Tibial artery (tissue), 4 donors: ENCODE data around the gene EHD4.

Experiments used
- DNase-seq, 2 donors: peaks; one replicate each; pipeline ENCODE4 v3.0.0-alpha.2; 2019
- H3K27ac ChIP-seq, 2 donors: fragments of 200-600 bp; sonication (generic) in 1 of 2; 1 replicate in 1 of 2; 2 replicates in 1 of 2; pipeline ENCODE4 v1.5.1; 2018 to 2019; ENCODE audit warnings: mild to moderate bottlenecking in 1 of 2
- H3K27me3 ChIP-seq, 2 donors: fragments of 200-600 bp; sonication (generic) in 1 of 2; one replicate each; pipeline versions ENCODE4 v1.5.1 to v1.6.0; 2016 to 2019
- H3K36me3 ChIP-seq, 3 donors: fragments of 200-600 bp; sonication (generic) in 2 of 3; one replicate each; pipeline ENCODE4 v1.5.1; 2016 to 2019; ENCODE audit warnings: mild to moderate bottlenecking in 2 of 3
- H3K4me1 ChIP-seq, 4 donors: fragments of 200-600 bp; sonication (generic) in 2 of 4; 1 replicate in 3 of 4; 2 replicates in 1 of 4; pipeline ENCODE4 v1.5.1; 2016 to 2019
- H3K4me3 ChIP-seq, 2 donors: fragments of 200-600 bp; sonication (generic) in 1 of 2; 1 replicate in 1 of 2; 2 replicates in 1 of 2; pipeline ENCODE4 v1.5.1; 2018 to 2019; ENCODE audit warnings: mild to moderate bottlenecking in 2 of 2
- H3K9me3 ChIP-seq, 3 donors: fragments of 200-600 bp; sonication (generic) in 1 of 3; one replicate each; pipeline ENCODE4 v1.5.1; 2016 to 2019
- intact Hi-C: fragments of 100-400 bp; cut with DNase I; formaldehyde crosslinking; loops from one replicate; pipeline ENCODE4 v1.15.0; 2023; ENCODE audit warnings: low total_unique reads
- TF ChIP-seq, protein P1 (sequence below), 2 experiments: fragments of 200-600 bp in 1 of 2; fragments of 450-650 bp in 1 of 2; IDR thresholded peaks; one replicate each; pipeline ENCODE4 v1.5.1; 2017 to 2019; ENCODE audit warnings: antibody characterized with exemption in 2 of 2, mild to moderate bottlenecking in 1 of 2, moderate library complexity in 1 of 2

Gene EHD4

DNA sequence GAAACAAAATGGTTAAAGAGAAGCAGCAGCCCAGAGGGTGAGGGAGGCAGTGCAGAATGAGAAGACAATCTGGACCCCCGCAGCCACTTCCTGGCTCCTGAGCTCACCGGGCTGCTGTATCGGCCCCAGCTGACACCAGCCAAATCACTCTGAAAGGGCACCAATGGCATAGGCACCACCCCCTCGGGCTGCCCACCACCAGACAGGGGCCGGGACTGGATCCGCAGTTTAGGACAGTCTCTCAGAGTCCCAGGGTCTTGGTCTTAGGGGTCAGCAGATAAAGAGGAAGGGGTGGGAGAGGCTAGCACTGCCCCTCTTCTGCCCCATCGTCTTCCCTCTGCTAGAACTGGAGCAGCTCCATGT, 17.9 kb upstream of the EHD4 start:
- Histone ChIP-seq H3K36me3 (no peaks in the 10 kb centered on the region), H3K4me1 (peaks cover 0 to 7% (median 3%) of the 10 kb centered on the region in 4 donors), H3K4me3 (no peak overlapping the region), H3K9me3 (no peaks in the 10 kb centered on the region), H3K27me3 (no peaks in the 10 kb centered on the region), H3K27ac (no peak overlapping the region)
- DNase-seq = no peak
- TF ChIP-seq, protein P1, sequence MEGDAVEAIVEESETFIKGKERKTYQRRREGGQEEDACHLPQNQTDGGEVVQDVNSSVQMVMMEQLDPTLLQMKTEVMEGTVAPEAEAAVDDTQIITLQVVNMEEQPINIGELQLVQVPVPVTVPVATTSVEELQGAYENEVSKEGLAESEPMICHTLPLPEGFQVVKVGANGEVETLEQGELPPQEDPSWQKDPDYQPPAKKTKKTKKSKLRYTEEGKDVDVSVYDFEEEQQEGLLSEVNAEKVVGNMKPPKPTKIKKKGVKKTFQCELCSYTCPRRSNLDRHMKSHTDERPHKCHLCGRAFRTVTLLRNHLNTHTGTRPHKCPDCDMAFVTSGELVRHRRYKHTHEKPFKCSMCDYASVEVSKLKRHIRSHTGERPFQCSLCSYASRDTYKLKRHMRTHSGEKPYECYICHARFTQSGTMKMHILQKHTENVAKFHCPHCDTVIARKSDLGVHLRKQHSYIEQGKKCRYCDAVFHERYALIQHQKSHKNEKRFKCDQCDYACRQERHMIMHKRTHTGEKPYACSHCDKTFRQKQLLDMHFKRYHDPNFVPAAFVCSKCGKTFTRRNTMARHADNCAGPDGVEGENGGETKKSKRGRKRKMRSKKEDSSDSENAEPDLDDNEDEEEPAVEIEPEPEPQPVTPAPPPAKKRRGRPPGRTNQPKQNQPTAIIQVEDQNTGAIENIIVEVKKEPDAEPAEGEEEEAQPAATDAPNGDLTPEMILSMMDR (IDR thresholded peaks at IDR 0.05) = no peak
- intact Hi-C loops = loop anchor here (2.0 kb wide), 1 partner anchor 95 kb away; no protein-coding TSS in a partner anchor

GRCh38 chr15:41989573-41990242, 17.4 kb upstream of the EHD4 start:
- TF ChIP-seq, protein P1 (IDR thresholded peaks at IDR 0.05) = peak; percentile 95 to 99
- Histone ChIP-seq H3K36me3 (no peaks in the 10 kb centered on the region), H3K27me3 (no peaks in the 10 kb centered on the region), H3K4me1 (peaks cover 0 to 12% (median 5%) of the 10 kb centered on the region in 4 donors), H3K4me3 (no peak overlapping the region), H3K27ac (no peak overlapping the region), H3K9me3 (no peaks in the 10 kb centered on the region)
- peak; percentile 71 to 85 for DNase-seq
- intact Hi-C loops = loop anchor here (2.0 kb wide), 1 partner anchor 95 kb away; no protein-coding TSS in a partner anchor

GRCh38 chr15:41988896-41989572, 16.7 kb upstream of the EHD4 start:
- no peaks in the 10 kb centered on the region for H3K36me3 ChIP-seq
- H3K4me1 ChIP-seq = peaks cover 0 to 16% (median 5%) of the 10 kb centered on the region in 4 donors
- intact Hi-C loops = no loop called here
- DNase-seq = peak in 1 of 2 donors; percentile 53
- no peak overlapping the region for H3K27ac ChIP-seq
- H3K9me3 ChIP-seq = no peaks in the 10 kb centered on the region
- TF ChIP-seq, protein P1 (IDR thresholded peaks at IDR 0.05) = no peak
- no peak overlapping the region for H3K4me3 ChIP-seq
- no peaks in the 10 kb centered on the region for H3K27me3 ChIP-seq

- Histone ChIP-seq H3K4me1 (peaks cover 0 to 16% (median 5%) of the 10 kb centered on the region in 4 donors), H3K27me3 (no peaks in the 10 kb centered on the region), H3K4me3 (no peak overlapping the region), H3K36me3 (no peaks in the 10 kb centered on the region), H3K27ac (no peak overlapping the region), H3K9me3 (no peaks in the 10 kb centered on the region)
- intact Hi-C loops = no loop called here
- DNase-seq = peak in 1 of 2 donors; percentile 34
- TF ChIP-seq, protein P1 (IDR thresholded peaks at IDR 0.05) = no peak
Observed at GRCh38 chr15:41987925-41988275, 15.5 kb upstream of the EHD4 start.

DNA sequence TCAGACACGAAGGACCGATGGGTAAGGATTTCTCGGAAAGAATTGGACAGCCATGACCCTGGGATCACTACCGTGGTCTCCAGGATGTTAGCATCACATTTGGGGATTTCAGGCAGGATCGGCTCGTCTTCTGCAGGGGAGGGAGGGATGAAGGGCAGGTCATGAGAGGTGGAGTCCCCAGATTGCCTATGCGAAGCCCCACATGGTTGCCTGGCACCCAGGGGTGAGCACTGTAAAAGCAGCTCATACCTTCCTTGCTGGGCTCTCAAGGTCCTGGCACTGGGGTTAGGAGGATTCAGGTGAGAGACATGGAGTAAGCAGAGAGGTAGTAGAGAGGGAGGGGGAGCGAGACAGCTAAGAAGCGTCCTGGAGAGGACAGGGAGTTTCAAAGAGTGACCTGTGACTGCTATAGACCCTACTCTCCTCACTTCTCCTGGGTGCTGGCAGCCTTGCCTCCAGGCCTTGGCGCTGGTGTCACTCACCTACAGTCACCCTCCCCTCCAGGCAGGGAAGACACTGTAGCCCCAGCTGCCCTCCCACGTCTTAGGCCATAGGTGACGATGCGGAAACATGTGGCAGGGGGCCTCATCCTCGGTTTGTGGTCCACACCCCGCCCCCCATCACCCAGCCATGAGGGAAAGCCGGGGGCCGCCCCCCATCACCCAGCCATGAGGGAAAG, 15.0 kb upstream of the EHD4 start:
- H3K27me3 ChIP-seq = no peaks in the 10 kb centered on the region
- peak in 1 of 2 donors; percentile 49 for DNase-seq
- H3K4me1 ChIP-seq = peaks cover 0 to 16% (median 5%) of the 10 kb centered on the region in 4 donors
- TF ChIP-seq, protein P1 (IDR thresholded peaks at IDR 0.05) = no peak
- intact Hi-C loops = no loop called here
- no peaks in the 10 kb centered on the region for H3K9me3 ChIP-seq
- no peak overlapping the region for H3K27ac ChIP-seq
- H3K4me3 ChIP-seq = no peak overlapping the region
- H3K36me3 ChIP-seq = no peaks in the 10 kb centered on the region
